ENCODE data around the gene ANXA6.

The ANXA6 gene

DNA sequence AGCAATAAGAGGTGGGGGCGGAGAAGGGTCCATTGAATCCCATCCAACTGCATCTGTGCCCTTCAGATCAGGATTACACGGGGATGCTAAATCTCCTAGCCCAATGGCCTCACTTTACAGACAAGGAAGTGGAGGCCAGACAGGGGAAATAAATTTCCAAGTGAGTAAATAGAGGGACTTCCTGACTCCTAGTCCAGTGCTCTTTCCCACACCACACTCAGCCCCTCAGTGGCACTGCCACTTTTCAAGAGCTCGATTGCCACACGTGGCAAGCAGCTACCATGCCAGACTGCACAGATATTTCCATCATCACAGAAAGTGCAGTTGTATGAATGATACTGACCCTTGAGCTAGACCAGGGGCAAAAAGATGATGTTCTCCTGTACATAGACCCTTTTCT lies 68.6 kb downstream of the ANXA6 start:
- Histone ChIP-seq H3K9ac (ENCODE audit: low read length in 5 of 5) (no peak overlapping the region), H3K4me3 (ENCODE audit: low read depth in 1 of 5, low read length in 5 of 5) (no peak overlapping the region), H3K4me1 (ENCODE audit: control insufficient read depth in 5 of 5, insufficient read depth in 5 of 5, low read length in 5 of 5) (peaks cover 12 to 57% (median 40%) of the 10 kb centered on the region in 5 donors), H3K27ac (ENCODE audit: low read depth, low read length) (no peak overlapping the region), H3K9me3 (ENCODE audit: control insufficient read depth in 5 of 5, low read length in 5 of 5) (no peaks in the 10 kb centered on the region), H3K36me3 (ENCODE audit: control insufficient read depth in 5 of 5, insufficient read depth in 5 of 5, low read length in 5 of 5) (no peaks in the 10 kb centered on the region), H3K27me3 (ENCODE audit: control insufficient read depth in 5 of 5, insufficient read depth in 4 of 5, low read length in 5 of 5) (no peaks in the 10 kb centered on the region)

DNA sequence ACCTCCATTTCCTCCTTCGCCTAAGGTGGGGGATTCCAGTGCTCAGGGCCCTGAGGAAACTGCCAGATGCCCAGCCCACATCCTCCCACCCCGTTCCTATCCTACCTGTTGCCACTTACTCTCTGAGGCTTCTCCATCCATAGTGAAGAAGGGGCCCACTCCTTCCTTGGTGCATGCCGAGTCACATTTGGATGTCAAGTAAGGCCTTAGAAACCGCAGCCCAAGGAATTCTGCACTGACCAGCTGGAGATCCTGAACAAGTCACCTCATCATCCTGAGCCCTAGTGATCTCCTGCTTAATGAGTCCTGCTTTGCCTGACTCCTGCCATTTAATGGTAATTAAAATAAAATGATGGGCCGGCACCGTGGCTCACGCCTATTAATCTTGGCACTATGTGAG lies 70.1 kb downstream of the ANXA6 start:
- H3K4me1 ChIP-seq (ENCODE audit: control insufficient read depth in 5 of 5, insufficient read depth in 5 of 5, low read length in 5 of 5), result peaks cover 9 to 50% (median 30%) of the 10 kb centered on the region in 5 donors
- no peak overlapping the region for H3K9ac ChIP-seq (ENCODE audit: low read length in 5 of 5)
- no peaks in the 10 kb centered on the region for H3K27me3 ChIP-seq (ENCODE audit: control insufficient read depth in 5 of 5, insufficient read depth in 4 of 5, low read length in 5 of 5)
- H3K27ac ChIP-seq (ENCODE audit: low read depth, low read length), result no peak overlapping the region
- no peaks in the 10 kb centered on the region for H3K9me3 ChIP-seq (ENCODE audit: control insufficient read depth in 5 of 5, low read length in 5 of 5)
- H3K4me3 ChIP-seq (ENCODE audit: low read depth in 1 of 5, low read length in 5 of 5), result no peak overlapping the region
- no peaks in the 10 kb centered on the region for H3K36me3 ChIP-seq (ENCODE audit: control insufficient read depth in 5 of 5, insufficient read depth in 5 of 5, low read length in 5 of 5)

DNA sequence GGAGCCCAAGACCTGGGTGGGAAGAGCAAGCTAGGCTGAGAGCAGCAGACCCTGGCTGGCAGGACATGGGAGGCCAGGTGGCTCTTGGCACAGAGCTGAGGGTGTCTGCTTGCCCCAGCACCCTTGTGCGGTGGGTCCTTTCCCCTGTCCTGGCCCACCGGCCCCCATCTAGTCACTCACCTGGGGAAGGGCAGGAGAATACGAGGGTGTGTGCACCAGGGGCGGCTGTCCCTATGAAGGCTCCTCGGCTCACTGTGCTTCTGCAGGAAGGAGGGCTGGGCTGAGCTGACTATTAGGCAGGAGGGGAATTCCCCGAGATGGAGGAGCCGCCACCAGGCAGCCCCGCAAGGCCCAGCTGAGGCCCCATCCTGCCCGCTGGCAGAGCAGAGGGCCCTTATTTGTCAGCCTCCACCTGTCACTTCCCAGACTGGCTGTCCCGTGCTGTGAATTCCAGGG lies 70.6 kb downstream of the ANXA6 start:
- Histone ChIP-seq H3K27ac (ENCODE audit: low read depth, low read length) (peak overlapping the region; percentile 70), H3K4me1 (ENCODE audit: control insufficient read depth in 5 of 5, insufficient read depth in 5 of 5, low read length in 5 of 5) (peaks cover 14 to 54% (median 36%) of the 10 kb centered on the region in 5 donors), H3K27me3 (ENCODE audit: control insufficient read depth in 5 of 5, insufficient read depth in 4 of 5, low read length in 5 of 5) (no peaks in the 10 kb centered on the region), H3K9ac (ENCODE audit: low read length in 5 of 5) (peak overlapping the region in 1 of 5 donors; percentile 25), H3K4me3 (ENCODE audit: low read depth in 1 of 5, low read length in 5 of 5) (no peak overlapping the region), H3K36me3 (ENCODE audit: control insufficient read depth in 5 of 5, insufficient read depth in 5 of 5, low read length in 5 of 5) (no peaks in the 10 kb centered on the region), H3K9me3 (ENCODE audit: control insufficient read depth in 5 of 5, low read length in 5 of 5) (no peaks in the 10 kb centered on the region)

DNA sequence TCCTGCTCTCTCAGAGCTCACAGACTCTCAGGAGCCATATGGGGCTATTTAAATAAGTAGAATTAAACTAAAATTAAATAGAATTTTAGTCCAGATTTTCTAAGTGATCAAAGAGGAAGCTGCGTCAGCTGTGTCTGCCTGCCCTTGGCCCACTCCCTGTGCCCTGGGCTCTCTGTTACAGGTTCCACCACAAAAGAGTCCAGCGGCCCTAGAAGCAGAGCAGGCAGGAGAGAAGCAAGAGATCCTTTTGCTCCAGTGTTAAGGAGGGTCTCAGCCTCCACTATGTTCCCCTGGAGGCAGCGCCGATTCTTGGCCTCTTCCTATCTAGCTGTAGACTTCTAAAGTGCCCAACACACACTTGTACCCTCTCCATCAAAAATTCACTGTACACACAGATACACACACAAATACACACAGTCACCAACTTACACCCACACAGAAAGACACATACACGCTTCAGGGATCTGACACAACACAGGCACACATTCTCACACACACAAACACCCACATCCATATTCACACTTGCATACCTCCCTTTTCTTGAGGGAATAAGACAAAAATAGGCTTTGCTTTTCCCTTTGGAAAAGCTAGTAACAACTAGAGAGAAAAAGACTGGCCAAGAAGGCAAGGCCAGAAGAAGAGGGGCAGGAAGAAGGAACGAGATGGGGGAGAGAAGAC lies 71.2 kb downstream of the ANXA6 start:
- Histone ChIP-seq H3K27me3 (ENCODE audit: control insufficient read depth in 5 of 5, insufficient read depth in 4 of 5, low read length in 5 of 5) (no peaks in the 10 kb centered on the region), H3K4me3 (ENCODE audit: low read depth in 1 of 5, low read length in 5 of 5) (no peak overlapping the region), H3K36me3 (ENCODE audit: control insufficient read depth in 5 of 5, insufficient read depth in 5 of 5, low read length in 5 of 5) (no peaks in the 10 kb centered on the region), H3K9ac (ENCODE audit: low read length in 5 of 5) (peak overlapping the region in 3 of 5 donors; percentile 25 to 75 (median 53)), H3K27ac (ENCODE audit: low read depth, low read length) (peak overlapping the region; percentile 70), H3K9me3 (ENCODE audit: control insufficient read depth in 5 of 5, low read length in 5 of 5) (no peaks in the 10 kb centered on the region), H3K4me1 (ENCODE audit: control insufficient read depth in 5 of 5, insufficient read depth in 5 of 5, low read length in 5 of 5) (peaks cover 16 to 59% (median 37%) of the 10 kb centered on the region in 5 donors)

DNA sequence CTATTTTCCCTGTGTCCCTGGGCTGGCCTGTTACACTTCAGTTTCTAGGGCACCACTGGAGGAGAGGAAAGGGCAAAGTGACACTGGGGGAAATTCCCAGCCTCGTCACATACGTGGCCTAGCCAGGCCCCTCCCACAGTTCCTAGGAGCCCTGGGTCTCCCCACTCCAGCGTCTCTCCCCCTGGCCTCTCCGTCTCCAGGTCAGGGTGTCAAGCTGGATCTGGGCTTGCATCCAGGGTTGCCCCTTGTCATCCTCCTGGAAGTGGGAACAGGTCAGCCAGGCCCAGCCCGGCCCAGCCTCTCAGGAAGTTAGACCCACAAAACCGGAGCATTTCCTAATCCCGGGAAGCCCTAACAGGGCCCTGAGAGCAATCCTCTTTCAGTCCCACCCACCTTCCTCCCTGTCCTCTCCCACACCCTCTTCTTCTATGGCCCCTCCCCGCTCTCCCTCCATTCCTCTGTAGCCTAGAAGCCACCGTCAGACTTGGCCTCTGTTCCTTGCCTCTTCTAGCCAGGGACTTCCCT lies 72.0 kb downstream of the ANXA6 start:
- Histone ChIP-seq H3K36me3 (ENCODE audit: control insufficient read depth in 5 of 5, insufficient read depth in 5 of 5, low read length in 5 of 5) (no peaks in the 10 kb centered on the region), H3K9ac (ENCODE audit: low read length in 5 of 5) (peak overlapping the region; percentile 12 to 75 (median 40)), H3K4me3 (ENCODE audit: low read depth in 1 of 5, low read length in 5 of 5) (no peak overlapping the region), H3K4me1 (ENCODE audit: control insufficient read depth in 5 of 5, insufficient read depth in 5 of 5, low read length in 5 of 5) (peaks cover 16 to 61% (median 37%) of the 10 kb centered on the region in 5 donors), H3K27me3 (ENCODE audit: control insufficient read depth in 5 of 5, insufficient read depth in 4 of 5, low read length in 5 of 5) (no peaks in the 10 kb centered on the region), H3K9me3 (ENCODE audit: control insufficient read depth in 5 of 5, low read length in 5 of 5) (no peaks in the 10 kb centered on the region), H3K27ac (ENCODE audit: low read depth, low read length) (peak overlapping the region; percentile 70)

DNA sequence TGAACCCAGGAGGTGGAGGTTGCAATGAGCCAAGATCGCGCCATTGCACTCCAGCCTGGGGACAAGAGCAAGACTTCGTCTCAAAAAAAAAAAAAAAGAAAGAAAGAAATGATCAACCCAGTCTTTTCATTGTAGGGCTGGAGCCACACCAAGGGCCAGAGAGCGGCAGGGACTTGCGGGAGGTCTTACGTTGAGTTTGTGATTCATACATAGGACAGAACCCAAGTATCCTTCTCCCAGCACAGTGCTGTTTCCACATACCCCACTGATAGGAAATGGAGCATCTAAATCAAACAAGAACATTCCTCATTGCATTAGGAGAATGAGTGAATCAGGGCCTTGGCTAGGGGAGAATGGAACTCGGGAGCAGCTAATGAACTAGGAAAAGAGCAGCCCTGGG lies 73.2 kb downstream of the ANXA6 start:
- peaks cover 23 to 63% (median 48%) of the 10 kb centered on the region in 5 donors for H3K4me1 ChIP-seq (ENCODE audit: control insufficient read depth in 5 of 5, insufficient read depth in 5 of 5, low read length in 5 of 5)

DNA sequence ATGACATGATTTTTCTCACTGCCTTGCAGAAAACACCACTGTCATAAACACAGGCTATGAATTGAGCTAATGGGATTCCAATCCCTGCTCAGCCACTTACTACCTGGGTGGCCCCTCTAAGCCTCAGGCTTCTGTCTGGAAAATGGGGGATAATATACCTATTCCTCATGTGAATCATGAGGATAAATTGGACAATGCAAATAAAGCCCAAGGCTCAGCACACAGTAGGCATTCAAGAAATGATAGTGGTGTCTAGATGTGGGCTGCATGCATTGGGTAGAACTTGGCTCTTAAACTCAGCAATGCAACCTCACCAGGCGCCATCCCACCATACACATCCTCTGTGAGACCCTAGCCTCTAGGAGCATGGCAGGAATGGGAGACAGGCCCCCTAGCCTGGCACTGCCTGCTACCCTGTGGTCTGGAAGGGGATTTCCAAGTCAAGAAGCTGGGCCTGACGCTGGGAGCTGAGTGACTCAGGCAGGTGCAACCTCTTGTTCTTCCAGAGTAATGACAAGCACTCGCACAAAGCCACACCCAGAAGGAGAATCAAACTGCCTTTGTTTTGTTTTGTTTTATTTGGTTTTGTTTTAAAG lies 74.4 kb downstream of the ANXA6 start:
- H3K36me3 ChIP-seq (ENCODE audit: control insufficient read depth in 5 of 5, insufficient read depth in 5 of 5, low read length in 5 of 5), result peaks cover 0 to 7% (median 0%) of the 10 kb centered on the region in 5 donors
- H3K27me3 ChIP-seq (ENCODE audit: control insufficient read depth in 5 of 5, insufficient read depth in 4 of 5, low read length in 5 of 5), result no peaks in the 10 kb centered on the region
- no peak overlapping the region for H3K9ac ChIP-seq (ENCODE audit: low read length in 5 of 5)
- H3K4me3 ChIP-seq (ENCODE audit: low read depth in 1 of 5, low read length in 5 of 5), result no peak overlapping the region
- H3K4me1 ChIP-seq (ENCODE audit: control insufficient read depth in 5 of 5, insufficient read depth in 5 of 5, low read length in 5 of 5), result peaks cover 28 to 73% (median 60%) of the 10 kb centered on the region in 5 donors
- peak overlapping the region; percentile 100 for H3K27ac ChIP-seq (ENCODE audit: low read depth, low read length)
- no peaks in the 10 kb centered on the region for H3K9me3 ChIP-seq (ENCODE audit: control insufficient read depth in 5 of 5, low read length in 5 of 5)

More for the DNA sequence above, 73.2 kb downstream of the ANXA6 start:
- Histone ChIP-seq H3K27ac (ENCODE audit: low read depth, low read length) (peak overlapping the region; percentile 70), H3K36me3 (ENCODE audit: control insufficient read depth in 5 of 5, insufficient read depth in 5 of 5, low read length in 5 of 5) (no peaks in the 10 kb centered on the region), H3K9ac (ENCODE audit: low read length in 5 of 5) (peak overlapping the region in 1 of 5 donors; percentile 75), H3K9me3 (ENCODE audit: control insufficient read depth in 5 of 5, low read length in 5 of 5) (no peaks in the 10 kb centered on the region), H3K27me3 (ENCODE audit: control insufficient read depth in 5 of 5, insufficient read depth in 4 of 5, low read length in 5 of 5) (no peaks in the 10 kb centered on the region), H3K4me3 (ENCODE audit: low read depth in 1 of 5, low read length in 5 of 5) (no peak overlapping the region)

DNA sequence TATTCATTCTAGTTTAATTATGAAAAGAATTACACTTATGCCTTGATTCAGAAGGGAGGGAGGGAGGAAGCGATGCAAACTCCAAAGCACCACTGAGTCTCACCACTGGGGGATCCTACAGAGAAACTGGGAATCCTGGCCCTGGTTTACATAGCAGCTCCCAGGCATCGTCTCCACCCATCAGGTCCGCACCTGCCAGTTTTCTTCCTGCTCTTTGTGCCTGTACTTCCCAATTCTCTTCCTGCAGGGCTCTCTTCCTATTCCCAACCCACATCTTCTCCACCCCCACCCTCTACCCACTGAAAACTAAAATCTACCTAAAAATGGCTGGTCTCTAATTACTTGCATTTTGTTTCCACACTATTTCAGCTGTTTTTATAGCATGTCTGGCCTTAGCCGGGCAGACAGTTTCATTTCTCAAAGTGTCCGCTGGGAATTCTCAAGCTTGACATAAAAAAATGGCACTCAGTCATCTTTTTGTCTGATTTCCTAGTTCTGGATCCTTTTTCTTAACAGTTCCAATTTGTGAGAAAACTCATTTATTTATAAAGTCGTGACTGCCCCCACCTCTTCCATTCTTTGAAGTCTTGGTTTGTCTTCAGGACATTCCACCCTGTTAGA lies 75.2 kb downstream of the ANXA6 start:
- H3K27ac ChIP-seq (ENCODE audit: low read depth, low read length), result peak overlapping the region; percentile 100
- H3K9me3 ChIP-seq (ENCODE audit: control insufficient read depth in 5 of 5, low read length in 5 of 5), result no peaks in the 10 kb centered on the region
- H3K9ac ChIP-seq (ENCODE audit: low read length in 5 of 5), result peak overlapping the region in 4 of 5 donors; percentile 39 to 99 (median 96)
- H3K36me3 ChIP-seq (ENCODE audit: control insufficient read depth in 5 of 5, insufficient read depth in 5 of 5, low read length in 5 of 5), result peaks cover 0 to 14% (median 3%) of the 10 kb centered on the region in 5 donors
- H3K4me1 ChIP-seq (ENCODE audit: control insufficient read depth in 5 of 5, insufficient read depth in 5 of 5, low read length in 5 of 5), result peaks cover 28 to 81% (median 67%) of the 10 kb centered on the region in 5 donors
- peak overlapping the region; percentile 38 to 88 (median 87) for H3K4me3 ChIP-seq (ENCODE audit: low read depth in 1 of 5, low read length in 5 of 5)
- no peaks in the 10 kb centered on the region for H3K27me3 ChIP-seq (ENCODE audit: control insufficient read depth in 5 of 5, insufficient read depth in 4 of 5, low read length in 5 of 5)

DNA sequence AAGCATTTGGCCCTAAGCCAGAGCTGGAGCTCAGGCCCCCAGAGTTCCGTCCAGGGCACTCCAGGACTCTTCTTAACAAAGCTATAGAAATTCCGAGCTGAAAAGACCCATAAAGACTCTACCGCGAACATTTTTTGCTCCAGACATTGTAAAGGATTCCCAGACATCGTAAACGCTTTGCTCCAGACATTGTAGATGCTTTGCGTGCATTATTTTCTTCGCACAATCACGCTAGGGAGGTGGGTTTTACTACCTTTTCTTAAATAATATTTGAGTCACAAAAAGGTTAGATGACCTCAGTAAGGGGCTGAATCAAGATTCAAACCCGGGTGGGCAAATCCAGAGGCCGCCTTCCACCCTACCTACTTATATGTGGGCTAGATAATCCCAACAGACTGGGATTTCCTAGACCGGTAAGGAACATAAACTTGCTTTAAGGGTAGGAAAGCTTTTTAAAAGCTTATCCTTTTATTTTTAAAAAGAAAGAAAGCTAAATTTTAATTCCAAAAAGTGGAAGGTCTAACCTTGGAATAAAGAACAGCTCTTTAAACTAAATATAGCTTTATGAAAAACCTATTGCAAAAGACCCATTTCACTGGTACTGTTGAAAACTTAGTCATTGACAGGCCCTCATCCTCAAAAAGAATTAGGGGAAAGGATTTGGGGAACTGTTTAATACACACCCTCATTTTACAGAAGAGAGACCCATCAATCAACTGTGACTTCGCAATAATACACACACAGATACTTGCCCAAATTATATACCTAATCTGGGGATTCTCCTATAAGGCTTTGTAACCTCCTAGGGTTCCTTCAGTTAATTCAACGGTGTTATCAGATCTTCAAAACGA lies 75.9 kb downstream of the ANXA6 start:
- H3K9me3 ChIP-seq (ENCODE audit: control insufficient read depth in 5 of 5, low read length in 5 of 5), result no peaks in the 10 kb centered on the region
- peak overlapping the region; percentile 82 to 88 (median 87) for H3K4me3 ChIP-seq (ENCODE audit: low read depth in 1 of 5, low read length in 5 of 5)
- H3K9ac ChIP-seq (ENCODE audit: low read length in 5 of 5), result peak overlapping the region; percentile 95 to 99 (median 97)
- H3K4me1 ChIP-seq (ENCODE audit: control insufficient read depth in 5 of 5, insufficient read depth in 5 of 5, low read length in 5 of 5), result peaks cover 28 to 81% (median 71%) of the 10 kb centered on the region in 5 donors
- H3K27ac ChIP-seq (ENCODE audit: low read depth, low read length), result peak overlapping the region; percentile 100
- H3K36me3 ChIP-seq (ENCODE audit: control insufficient read depth in 5 of 5, insufficient read depth in 5 of 5, low read length in 5 of 5), result peaks cover 0 to 16% (median 6%) of the 10 kb centered on the region in 5 donors
- no peaks in the 10 kb centered on the region for H3K27me3 ChIP-seq (ENCODE audit: control insufficient read depth in 5 of 5, insufficient read depth in 4 of 5, low read length in 5 of 5)
